Stomach smooth muscle (tissue), 2 donors: Measurements from ENCODE around the gene PIAS3.
A peak's percentile ranks its signal among the peaks of the same experiment; 100 is the strongest.

Source experiments
- H3K27ac ChIP-seq: one replicate; pipeline ENCODE4 v1.7.0; 2013; ENCODE audit warnings: mild to moderate bottlenecking, low read length, inconsistent platforms
- H3K27me3 ChIP-seq, 2 donors: one replicate each; pipeline ENCODE4 v1.7.0; 2013; ENCODE audit warnings: low read length in 2 of 2; ENCODE audit not compliant: insufficient read depth in 2 of 2, control insufficient read depth in 1 of 2
- H3K36me3 ChIP-seq, 2 donors: one replicate each; pipeline ENCODE4 v1.7.0; 2013; ENCODE audit warnings: low read length in 2 of 2; ENCODE audit not compliant: control insufficient read depth in 2 of 2, insufficient read depth in 2 of 2
- H3K4me1 ChIP-seq: one replicate; pipeline ENCODE4 v1.7.0; 2013; ENCODE audit warnings: low read length; ENCODE audit not compliant: control insufficient read depth, insufficient read depth
- H3K4me3 ChIP-seq, 2 donors: one replicate each; pipeline ENCODE4 v1.7.0; 2013; ENCODE audit warnings: low read length in 2 of 2
- H3K9ac ChIP-seq, 2 donors: one replicate each; pipeline ENCODE4 v1.7.0; 2013; ENCODE audit warnings: low read length in 2 of 2, mild to moderate bottlenecking in 1 of 2
- H3K9me3 ChIP-seq, 2 donors: one replicate each; pipeline ENCODE4 v1.7.0; 2013; ENCODE audit warnings: low read length in 2 of 2; ENCODE audit not compliant: control insufficient read depth in 2 of 2
- donor health status: healthy.
- donor health status: Pancreatic carcinoma.

PIAS3 gene

DNA sequence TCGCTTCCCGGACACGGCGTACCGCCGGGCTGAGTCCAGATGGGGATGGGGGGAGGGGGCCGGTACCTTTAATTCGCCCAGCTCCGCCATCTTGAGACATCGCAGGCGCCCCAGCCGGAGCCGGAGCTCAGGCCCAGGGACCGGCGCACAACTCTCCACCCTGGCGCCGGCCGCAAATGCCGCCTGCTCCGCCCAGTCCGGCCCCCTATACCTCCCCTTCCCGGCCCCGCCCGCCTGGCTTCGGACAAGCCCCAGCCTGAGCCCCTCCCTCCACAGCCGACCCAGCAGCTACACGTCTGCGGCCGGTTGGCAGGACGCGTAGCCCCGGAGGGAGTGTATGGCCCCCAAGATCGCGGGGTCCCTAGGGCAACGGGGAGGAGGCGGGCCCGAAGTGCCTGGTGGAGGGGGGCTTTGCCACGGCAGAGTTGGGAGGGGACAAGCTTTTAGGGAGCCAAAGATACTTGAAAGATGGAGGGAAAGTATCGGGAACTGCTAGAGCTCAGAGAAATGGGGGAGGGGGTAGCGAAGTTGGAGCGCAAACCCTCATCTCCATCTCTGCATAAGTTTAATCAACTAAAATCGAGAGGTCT, at the start of gene PIAS3:
PIAS3 (minus strand) TSS at position 181 of the 590 bp plus-strand sequence; CDS start at position 90, 91 bp downstream.
- peaks cover 24 to 26% of the 10 kb centered on the region in 2 donors for H3K36me3 ChIP-seq
- no peaks in the 10 kb centered on the region for H3K27me3 ChIP-seq
- peak within 1 kb of the TSS; percentile 89 to 95 for H3K4me3 ChIP-seq
- H3K9me3 ChIP-seq: no peaks in the 10 kb centered on the region
- H3K9ac ChIP-seq: peak within 1 kb of the TSS; percentile 74 to 87
- peak within 1 kb of the TSS; percentile 82 for H3K27ac ChIP-seq
- peaks cover 20% of the 10 kb centered on the region for H3K4me1 ChIP-seq

DNA sequence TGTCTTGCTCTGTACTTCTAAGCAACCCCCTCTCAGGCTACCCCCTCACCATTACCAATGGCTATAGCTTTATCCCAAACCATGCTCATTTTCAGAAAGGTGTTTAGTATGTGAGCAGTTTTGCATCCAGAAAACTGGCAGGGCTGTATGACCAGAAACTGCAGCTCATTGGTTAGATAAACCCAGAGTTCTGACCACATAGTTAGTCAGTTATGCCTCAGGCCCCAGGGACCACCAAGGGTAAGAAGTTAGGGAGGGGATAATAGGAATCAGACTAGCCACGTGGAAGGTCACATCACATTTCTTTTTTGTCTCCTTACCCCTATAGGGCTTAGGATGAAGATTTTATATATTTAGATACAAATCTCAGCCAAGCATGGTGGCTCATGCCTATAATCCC, 49.8 kb upstream of the PIAS3 start:
- Histone ChIP-seq H3K36me3 (peaks cover 14% of the 10 kb centered on the region in 2 donors), H3K4me1 (peaks cover 4% of the 10 kb centered on the region), H3K9me3 (no peaks in the 10 kb centered on the region), H3K27me3 (no peaks in the 10 kb centered on the region), H3K4me3 (no peak overlapping the region), H3K9ac (no peak overlapping the region), H3K27ac (no peak overlapping the region)

DNA sequence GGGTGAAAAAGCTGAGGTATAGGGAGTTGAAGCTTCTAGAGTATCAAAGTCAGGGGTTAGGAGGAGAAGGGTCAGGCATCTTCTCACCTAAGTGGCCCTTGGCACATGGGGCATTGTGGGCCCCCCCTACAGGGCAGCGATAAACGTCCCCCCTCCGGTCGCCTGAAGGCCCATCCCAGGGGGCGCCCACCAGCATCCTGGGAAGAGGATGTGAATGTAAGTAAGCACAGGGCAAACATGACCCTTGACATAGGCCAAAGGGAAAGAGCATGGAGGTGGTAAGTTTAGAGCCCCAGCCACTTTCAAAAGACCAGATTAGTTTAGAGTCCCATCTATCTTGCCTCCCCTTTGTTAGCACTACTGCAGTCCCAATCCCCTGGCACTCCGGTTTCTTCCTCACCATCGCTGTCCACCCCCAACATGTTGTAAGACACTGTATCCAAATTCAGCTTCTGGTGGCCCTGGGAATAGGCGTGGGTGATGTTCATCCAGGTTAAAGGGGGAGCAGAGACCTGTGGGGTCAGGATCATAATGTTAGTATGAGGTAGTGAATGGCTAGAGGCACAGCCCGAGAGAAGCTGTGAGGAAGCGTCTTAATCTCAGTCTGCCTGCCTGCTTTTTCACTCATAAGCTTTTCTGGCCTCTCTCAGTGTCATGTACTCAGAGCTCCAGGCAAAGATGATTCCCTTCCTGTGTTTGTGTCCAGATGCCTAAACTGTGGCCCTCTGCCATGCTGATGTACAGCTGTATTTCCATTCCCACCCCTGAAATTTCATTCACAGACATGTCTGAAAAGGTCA, 48.3 kb upstream of the PIAS3 start:
- Histone ChIP-seq H3K9me3 (no peaks in the 10 kb centered on the region), H3K36me3 (peaks cover 11 to 14% of the 10 kb centered on the region in 2 donors), H3K4me3 (no peak overlapping the region), H3K9ac (no peak overlapping the region), H3K27me3 (no peaks in the 10 kb centered on the region), H3K4me1 (peaks cover 4% of the 10 kb centered on the region), H3K27ac (no peak overlapping the region)

DNA sequence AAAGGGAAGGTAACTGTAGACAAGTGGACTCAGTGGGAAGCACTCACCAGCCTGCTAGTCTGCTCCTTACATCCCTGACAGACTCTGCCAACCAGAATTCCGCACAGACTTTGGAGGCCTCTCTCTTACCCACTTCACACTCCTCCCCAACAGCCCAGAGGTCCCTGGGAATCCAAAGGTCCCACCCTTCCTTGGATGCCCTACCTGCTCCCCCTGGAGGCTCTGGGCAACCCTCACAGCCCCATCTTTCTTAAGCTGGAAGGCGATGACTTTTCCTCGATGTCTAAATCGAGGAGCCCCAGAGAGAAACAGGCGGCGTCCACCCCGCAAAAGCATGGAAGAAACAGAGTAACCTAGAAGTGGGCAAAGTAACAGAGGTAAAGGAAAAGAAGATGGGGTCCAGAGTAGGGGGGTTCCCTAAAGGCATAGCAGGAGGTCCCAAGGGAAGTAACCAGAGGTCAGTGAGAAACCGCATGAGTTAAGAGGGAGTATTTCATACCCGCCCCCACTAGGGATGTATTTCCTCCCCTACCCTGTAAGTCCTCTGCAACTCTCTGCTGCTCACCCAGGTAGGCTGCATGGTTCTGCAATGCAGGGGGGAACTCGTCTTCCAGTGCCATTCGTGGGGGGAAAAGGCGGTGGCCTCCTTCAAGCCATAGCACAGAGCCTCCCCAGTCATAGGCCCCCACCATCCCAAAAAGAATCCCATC, 42.6 kb upstream of the PIAS3 start:
- H3K4me1 ChIP-seq: no peaks in the 10 kb centered on the region
- H3K9me3 ChIP-seq: no peaks in the 10 kb centered on the region
- no peak overlapping the region for H3K4me3 ChIP-seq
- H3K36me3 ChIP-seq: no peaks in the 10 kb centered on the region
- H3K27me3 ChIP-seq: peaks cover 0 to under 1% of the 10 kb centered on the region in 2 donors
- H3K9ac ChIP-seq: no peak overlapping the region
- H3K27ac ChIP-seq: no peak overlapping the region

DNA sequence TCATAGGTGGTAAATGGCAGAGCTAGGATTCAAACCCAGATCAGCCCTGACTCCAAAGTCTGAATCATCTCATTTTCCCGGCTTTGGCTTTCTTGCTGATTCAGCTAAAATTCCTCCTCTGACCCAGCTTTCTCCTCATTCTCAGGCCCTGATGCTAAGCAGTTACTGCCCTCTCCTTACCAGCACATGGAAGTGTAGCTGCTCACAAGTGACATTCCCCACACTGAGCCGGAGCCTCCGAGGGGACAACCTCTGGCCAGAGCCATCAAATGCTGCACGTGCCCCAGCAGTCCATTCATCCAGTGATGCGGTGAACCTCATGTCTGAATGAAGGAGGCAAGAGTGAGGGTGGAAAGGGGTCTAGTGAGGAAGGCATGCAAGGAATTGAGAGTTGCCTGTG, 39.9 kb upstream of the PIAS3 start:
- H3K9ac ChIP-seq: no peak overlapping the region
- H3K9me3 ChIP-seq: no peaks in the 10 kb centered on the region
- H3K4me3 ChIP-seq: no peak overlapping the region
- H3K27me3 ChIP-seq: peaks cover 0 to 2% of the 10 kb centered on the region in 2 donors
- no peak overlapping the region for H3K27ac ChIP-seq
- H3K36me3 ChIP-seq: no peaks in the 10 kb centered on the region
- H3K4me1 ChIP-seq: no peaks in the 10 kb centered on the region

DNA sequence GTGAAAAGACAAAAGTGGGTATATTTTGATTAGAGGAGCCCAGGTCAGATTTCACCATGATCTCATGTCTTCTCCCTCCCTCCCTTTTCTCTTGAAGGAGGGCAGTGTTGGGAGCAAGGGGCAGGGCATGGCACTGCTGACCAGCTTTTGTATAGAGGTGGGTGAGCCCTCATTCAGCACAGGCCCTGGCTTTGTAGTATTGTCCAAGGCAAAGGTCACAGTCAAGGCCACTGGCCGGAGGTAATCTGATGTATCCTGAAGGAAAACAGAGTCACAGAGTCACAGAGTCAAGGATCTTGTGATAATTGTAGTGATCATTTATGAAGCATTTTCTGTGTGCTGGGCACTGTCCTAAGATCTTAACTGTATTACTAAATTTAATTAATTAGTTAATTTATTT, 39.1 kb upstream of the PIAS3 start:
- no peak overlapping the region for H3K4me3 ChIP-seq
- H3K27ac ChIP-seq: no peak overlapping the region
- no peak overlapping the region for H3K9ac ChIP-seq

DNA sequence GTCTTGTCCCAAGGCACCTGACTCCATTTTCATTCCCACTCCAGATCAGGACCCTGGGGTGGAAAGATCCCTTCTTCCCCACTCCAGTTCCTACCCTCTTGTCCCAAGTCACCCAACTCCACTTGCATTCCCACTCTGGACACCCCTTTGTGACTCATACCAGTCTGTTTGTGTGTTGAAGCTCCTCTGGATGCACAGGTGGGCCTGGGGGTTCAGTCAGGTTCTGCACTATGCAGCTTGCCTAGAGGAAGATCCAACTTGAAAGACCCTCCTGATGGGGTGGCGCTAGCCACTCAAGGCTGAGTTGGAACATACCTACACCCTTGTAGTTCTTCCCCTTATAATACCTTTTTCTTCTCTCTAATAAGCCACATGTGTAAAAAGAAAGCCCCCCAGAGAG, 36.6 kb upstream of the PIAS3 start:
- Histone ChIP-seq H3K4me3 (no peak overlapping the region), H3K36me3 (no peaks in the 10 kb centered on the region), H3K27ac (no peak overlapping the region), H3K9ac (no peak overlapping the region), H3K9me3 (no peaks in the 10 kb centered on the region), H3K4me1 (peaks cover 14% of the 10 kb centered on the region), H3K27me3 (peaks cover 0 to 2% of the 10 kb centered on the region in 2 donors)

More for the DNA sequence above, 39.1 kb upstream of the PIAS3 start:
- Histone ChIP-seq H3K36me3 (no peaks in the 10 kb centered on the region), H3K4me1 (no peaks in the 10 kb centered on the region), H3K9me3 (no peaks in the 10 kb centered on the region), H3K27me3 (peaks cover 0 to 2% of the 10 kb centered on the region in 2 donors)

DNA sequence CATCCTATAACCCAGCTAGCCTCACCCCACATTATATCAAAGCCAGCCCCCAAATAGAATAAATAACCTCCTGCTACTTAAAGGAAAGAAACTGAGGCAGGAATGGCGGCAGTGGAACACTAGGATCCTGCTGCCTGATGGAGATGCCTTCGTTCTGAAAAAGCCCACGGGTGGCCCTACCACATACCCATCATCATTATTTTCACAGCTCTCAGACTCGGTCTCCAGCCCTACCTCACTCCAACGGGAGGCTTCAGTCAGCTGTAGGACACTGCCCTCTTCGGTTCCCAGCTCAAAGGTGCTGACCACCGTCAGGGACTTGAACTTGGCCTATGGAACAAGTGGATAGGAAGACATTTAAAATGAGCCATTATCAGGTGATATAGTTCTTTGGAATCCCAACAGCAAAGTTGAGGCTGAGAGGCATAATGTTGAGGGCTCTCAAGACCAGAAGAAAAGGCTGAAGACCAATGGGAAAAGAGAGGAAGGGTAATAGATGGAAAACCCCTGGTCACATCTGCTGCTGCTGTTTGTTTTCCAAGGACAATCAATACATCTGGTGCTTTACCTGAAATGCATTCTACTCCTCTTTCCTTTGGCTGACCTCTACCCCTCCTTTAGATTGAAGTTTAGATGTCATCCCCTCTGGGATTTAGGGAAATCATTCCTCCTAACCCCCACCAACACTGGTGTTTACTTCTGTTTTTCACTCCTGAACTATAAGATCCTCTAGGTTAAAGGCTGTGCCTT, 34.6 kb upstream of the PIAS3 start:
- H3K4me3 ChIP-seq: no peak overlapping the region
- no peaks in the 10 kb centered on the region for H3K9me3 ChIP-seq
- no peak overlapping the region for H3K9ac ChIP-seq
- H3K4me1 ChIP-seq: peaks cover 14% of the 10 kb centered on the region
- no peaks in the 10 kb centered on the region for H3K36me3 ChIP-seq
- peak overlapping the region; percentile 75 for H3K27ac ChIP-seq
- H3K27me3 ChIP-seq: peaks cover 0 to 2% of the 10 kb centered on the region in 2 donors

DNA sequence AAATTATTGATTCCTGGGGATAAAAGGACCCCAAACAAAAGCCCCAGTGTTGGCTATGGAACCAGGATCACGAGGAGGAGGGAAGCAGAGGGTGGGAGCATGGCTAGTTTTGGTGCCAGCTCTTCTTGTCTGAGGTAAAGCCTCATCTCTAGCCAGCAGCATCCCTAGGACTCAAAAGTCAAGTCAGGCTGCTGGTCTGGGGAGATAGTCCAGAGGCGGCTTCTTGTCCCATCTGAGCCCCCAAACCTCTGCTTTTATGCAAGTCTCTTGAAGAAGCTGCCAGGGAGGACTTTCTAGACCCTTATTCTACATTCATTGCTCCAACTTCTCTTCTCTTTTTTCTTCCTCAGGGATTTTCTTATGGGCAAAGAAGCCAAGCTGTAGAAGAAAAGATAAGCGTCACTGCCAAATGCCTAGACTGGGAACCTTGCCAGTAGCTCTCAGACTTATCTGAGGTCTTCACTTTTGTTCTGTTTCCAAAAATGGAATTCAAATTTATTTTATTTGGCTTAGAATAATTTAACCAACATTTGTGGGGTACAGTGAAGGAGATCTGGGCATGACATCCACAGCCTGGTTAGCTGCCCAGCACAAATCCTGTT, 33.7 kb upstream of the PIAS3 start:
- H3K9me3 ChIP-seq: no peaks in the 10 kb centered on the region
- peak overlapping the region in 1 of 2 donors; percentile 67 for H3K4me3 ChIP-seq
- H3K9ac ChIP-seq: peak overlapping the region; percentile 58 to 76

More for the DNA sequence above, 33.7 kb upstream of the PIAS3 start:
- peaks cover 0 to 2% of the 10 kb centered on the region in 2 donors for H3K27me3 ChIP-seq
- H3K4me1 ChIP-seq: peaks cover 14% of the 10 kb centered on the region
- H3K36me3 ChIP-seq: no peaks in the 10 kb centered on the region
- H3K27ac ChIP-seq: peak overlapping the region; percentile 75
